Esophagus squamous epithelium (tissue), 4 donors: ENCODE results near the gene MED29.

Experiments used
- POLR2A ChIP-seq, 4 donors: fragments of 450-650 bp; IDR thresholded peaks; one replicate each; pipeline ENCODE4 v1.6.1; 2017; ENCODE audit warnings: antibody characterized with exemption in 4 of 4, mild to moderate bottlenecking in 4 of 4, moderate library complexity in 3 of 4
- TF ChIP-seq, protein P1 (sequence below), 6 experiments: fragments of 450-650 bp in 4 of 6; fragments of 200-600 bp in 2 of 6; sonication (generic) in 2 of 6; IDR thresholded peaks; one replicate each; pipeline ENCODE4 v1.5.1; 2016 to 2019; ENCODE audit warnings: antibody characterized with exemption in 6 of 6, mild to moderate bottlenecking in 4 of 6, moderate library complexity in 4 of 6

DNA sequence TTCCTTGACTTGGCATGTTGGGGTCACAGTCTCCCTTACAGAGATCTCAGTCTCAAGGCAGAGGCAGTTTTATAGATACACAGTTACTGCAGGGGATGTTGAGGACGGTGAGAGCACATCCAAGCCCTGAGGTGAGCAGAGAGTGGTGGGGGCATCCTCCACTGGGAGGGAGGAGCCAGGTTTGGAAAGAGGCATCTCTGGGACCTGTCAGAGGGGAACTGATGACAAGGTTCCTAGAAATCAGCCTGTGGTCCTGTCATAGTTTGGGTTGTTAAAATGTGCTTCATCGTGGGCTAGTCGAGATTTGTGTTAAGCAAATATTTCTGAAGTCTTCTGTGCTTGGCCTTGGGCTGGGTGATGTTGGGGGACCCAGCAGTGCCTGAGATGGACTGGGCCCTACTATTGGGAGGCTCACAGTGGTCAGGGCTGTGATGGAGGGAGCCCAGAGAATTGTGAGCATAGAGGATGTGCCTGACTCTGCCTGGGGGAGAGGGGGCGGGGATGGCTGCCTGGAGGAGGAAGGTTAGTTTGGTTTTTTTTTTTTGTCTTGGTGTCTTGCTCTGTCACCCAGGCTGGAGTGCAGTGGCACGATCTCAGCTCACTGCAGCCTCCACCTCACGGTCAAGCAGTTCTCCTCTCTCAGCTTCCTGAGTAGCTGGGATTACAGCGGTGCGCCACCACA lies 58.1 kb downstream of the MED29 start:
- no peak for TF ChIP-seq POLR2A (IDR thresholded peaks at IDR 0.05)
- TF ChIP-seq, protein P1, sequence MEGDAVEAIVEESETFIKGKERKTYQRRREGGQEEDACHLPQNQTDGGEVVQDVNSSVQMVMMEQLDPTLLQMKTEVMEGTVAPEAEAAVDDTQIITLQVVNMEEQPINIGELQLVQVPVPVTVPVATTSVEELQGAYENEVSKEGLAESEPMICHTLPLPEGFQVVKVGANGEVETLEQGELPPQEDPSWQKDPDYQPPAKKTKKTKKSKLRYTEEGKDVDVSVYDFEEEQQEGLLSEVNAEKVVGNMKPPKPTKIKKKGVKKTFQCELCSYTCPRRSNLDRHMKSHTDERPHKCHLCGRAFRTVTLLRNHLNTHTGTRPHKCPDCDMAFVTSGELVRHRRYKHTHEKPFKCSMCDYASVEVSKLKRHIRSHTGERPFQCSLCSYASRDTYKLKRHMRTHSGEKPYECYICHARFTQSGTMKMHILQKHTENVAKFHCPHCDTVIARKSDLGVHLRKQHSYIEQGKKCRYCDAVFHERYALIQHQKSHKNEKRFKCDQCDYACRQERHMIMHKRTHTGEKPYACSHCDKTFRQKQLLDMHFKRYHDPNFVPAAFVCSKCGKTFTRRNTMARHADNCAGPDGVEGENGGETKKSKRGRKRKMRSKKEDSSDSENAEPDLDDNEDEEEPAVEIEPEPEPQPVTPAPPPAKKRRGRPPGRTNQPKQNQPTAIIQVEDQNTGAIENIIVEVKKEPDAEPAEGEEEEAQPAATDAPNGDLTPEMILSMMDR (IDR thresholded peaks at IDR 0.05): no peak
